H1 (cell line): ENCODE results near the gene TRABD2B. TPM values are rescaled to one million over a fixed set of nuclear protein-coding genes. Genes with fewer than 3 reads are reported as not detected.

ENCODE experiments used
- CHD7 ChIP-seq: fragments of 300-600 bp; sonication (generic); IDR thresholded peaks from 2 replicates; pipeline ENCODE4 v1.7.1; 2012; ENCODE audit warnings: low read length, moderate library complexity, mild to moderate bottlenecking, inconsistent platforms; ENCODE audit not compliant: insufficient replicate concordance
- MAFK ChIP-seq: IDR thresholded peaks from 2 replicates; pipeline ENCODE4 v1.6.1; 2012; ENCODE audit warnings: low read depth, mild to moderate bottlenecking, improper control_type of control experiment, low read length
- polyA plus RNA-seq, 7 experiments: library from polyadenylated mRNA; depleted of rRNA in 3 of 7; stranded (reverse) in 5 of 7; unstranded in 2 of 7; fragments of >200 nt in 5 of 7; fragments of 200-250 nt in 2 of 7; gene quantifications; 1 replicate in 5 of 7; 2 replicates in 1 of 7; 4 replicates in 1 of 7; pipeline versions ENCODE4 v1.2.1 to v1.2.3, GENCODE V29; 2011 to 2013; ENCODE audit warnings: missing spikeins in 2 of 7, mixed read lengths in 2 of 7
- total RNA-seq: library from RNA; stranded (reverse); fragmentation: NEBNext Ultra II Directional; extraction: Animal tissue kit (Norgen Biotek cat#: 25700); gene quantifications from 2 replicates; pipeline ENCODE4 v1.2.1, GENCODE V29; 2021

The TRABD2B gene
- total and polyA plus RNA-seq, 2 of the 8 experiments (the other 6 are each of a cell fraction or from before 2014, with no cell fraction given), result 0.95 to 3.4 TPM

- TF ChIP-seq CHD7, result no peak
- no peak for TF ChIP-seq MAFK
- TF ChIP-seq, all 59 proteins: peak for 1
These were observed 219.9 kb downstream of the TRABD2B start (continued) for GRCh38 chr1:47777322-47777721.
